ENCODE measurements around the gene RTP5.

Gene RTP5

GRCh38 chr2:241843321-241844065, 26.0 kb upstream of the RTP5 start:
- DNase-seq (ENCODE audit: low read depth in 2 of 2) = no peak

- peak; percentile 55 to 74 for DNase-seq (ENCODE audit: low read depth in 2 of 2)
Observed at GRCh38 chr2:241844066-241844728, 25.3 kb upstream of the RTP5 start.

- no peak for DNase-seq (ENCODE audit: low read depth in 2 of 2)
Observed at GRCh38 chr2:241844831-241845578, 24.5 kb upstream of the RTP5 start.

DNA sequence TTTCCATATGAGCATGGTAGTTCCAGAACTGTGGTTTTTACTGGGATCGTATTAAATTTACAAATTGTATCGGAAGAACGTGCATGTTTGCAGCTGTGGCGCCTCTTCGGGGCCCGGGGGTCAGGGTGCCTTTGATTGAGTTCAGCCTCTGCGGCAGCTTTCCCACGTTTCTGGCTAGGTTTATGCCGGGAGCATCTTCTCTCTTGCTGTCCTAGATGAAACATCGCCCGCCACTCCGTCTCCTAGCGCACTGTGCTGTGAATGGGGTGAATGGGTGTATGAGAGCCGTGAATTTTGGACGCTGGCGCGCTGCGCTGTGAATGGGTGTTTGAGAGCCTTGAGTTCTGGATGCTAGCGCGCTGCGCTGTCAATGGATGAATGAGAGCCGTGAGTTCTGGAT, 23.1 kb upstream of the RTP5 start:
- DNase-seq (ENCODE audit: low read depth in 2 of 2) = no peak

DNA sequence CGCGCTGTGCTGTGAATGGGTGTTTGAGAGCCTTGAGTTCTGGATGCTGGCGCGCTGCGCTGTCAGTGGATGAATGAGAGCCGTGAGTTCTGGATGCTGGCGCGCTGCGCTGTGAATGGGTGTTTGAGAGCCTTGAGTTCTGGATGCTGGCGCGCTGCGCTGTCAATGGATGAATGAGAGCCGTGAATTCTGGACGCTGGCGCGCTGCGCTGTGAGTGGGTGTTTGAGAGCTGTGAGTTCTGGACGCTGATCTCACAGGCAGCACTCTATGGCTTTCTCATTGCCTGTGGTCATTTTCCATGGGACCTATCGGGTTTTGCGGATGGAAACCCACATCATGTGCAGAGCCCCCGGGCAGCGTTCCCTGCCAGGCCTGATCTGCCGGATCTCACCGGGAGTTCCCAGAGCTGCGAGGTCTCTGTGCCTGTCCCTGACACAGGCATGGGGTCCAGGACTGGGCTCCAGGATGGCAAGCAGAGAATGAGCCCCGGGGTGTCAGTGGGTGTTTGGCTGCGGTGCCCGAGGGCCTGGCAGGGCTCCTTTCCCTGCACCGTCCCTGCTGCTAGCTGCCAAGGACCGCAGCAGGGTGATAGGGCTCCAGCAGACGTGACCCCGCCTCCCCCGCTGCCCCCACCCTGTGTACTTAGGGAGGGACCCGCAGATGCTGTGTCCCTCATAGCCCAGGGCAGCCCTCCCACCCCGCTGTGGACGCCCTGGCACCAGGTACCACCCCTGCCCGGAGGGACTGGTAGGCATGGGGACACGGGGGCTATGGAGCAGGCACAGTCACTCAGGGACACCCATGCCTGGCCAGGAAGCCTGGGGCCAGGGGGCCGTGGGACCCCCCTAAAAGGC, 20.5 kb upstream of the RTP5 start:
- no peak for DNase-seq (ENCODE audit: low read depth in 2 of 2)

DNA sequence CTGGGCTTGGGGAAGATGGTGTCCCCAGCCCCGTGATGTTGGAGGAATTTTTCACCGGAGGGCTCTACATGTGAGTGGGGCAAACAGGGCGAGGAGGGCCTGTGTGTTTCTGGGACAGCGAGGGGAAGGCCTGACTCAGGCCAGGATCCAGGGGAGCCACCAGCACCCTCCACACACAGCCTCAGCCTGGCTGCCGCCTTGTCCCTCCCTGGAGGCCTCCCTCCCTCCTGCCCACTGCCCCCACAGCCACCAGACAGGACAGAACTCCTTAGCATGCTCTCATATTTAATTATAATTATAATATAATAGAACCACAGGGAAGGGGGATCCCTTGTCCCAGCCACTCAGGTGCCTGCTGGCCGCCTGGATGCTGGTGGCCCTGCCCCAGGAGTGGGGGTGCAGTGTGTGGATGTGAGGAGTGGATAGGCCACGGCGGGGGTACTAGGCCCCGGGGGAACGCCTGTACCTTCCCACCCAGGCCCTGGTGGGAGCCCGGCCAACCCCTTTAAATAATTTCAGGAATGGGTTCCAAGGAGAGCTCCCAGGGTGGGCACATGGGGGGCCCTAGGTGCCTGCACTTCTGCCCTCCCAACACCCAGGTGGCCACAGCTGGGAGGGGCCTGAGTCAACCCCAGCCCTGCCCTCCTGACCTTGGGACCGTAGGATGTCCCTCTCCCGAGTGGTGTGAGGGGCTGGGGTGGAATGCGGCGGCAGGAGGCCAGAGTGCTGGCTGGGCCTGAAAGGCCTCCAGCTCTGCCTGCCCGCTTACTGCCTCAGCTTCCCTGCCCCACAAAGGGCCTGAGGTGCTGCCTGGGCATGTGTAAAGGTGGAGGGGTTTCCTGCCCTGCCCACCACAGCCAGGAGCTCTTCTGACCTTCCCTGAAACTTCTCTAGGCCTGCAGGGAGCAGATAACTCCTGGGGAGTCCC, 19.6 kb upstream of the RTP5 start:
- DNase-seq (ENCODE audit: low read depth in 2 of 2) = no peak

DNA sequence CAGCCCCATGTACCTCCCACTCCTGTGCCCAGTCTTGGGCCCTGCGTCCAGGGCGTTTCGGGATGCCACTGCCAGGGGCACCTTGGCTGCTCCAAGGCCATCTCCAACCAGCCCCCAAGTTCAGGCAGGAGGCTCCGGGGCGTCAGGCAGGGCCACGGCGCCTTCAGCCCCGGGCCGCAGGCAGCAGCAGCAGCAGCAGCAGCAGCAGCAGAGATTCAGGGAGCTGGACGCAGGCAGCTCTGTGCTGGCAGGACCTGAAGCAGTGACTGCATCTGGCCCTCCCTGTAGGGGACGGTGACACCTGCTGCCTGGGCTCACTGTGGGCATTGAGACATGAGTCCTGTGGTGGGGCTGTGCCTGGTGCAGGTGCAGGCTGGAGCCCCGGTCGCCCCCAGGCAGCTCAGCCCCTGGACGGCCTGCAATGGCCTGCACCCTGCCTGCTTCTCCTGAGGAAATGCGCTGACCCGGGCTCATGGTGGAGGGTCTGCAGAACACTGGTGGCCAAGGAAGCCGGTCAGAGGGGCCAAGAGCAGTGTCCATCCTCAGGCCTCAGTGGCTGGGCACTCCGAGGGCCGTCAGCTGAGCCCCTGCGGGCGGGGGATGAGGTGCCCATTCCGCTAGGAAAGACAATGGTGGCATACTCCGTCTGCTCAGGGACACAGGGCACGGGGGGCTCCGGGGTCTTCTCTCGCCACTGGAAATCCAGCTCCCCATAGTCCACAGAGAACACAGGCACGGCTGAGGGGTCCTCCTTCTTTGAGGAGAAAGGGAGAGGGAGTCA, 18.8 kb upstream of the RTP5 start:
- no peak for DNase-seq (ENCODE audit: low read depth in 2 of 2)

- DNase-seq (ENCODE audit: low read depth in 2 of 2) = no peak
Observed at GRCh38 chr2:241851325-241852115, 18.0 kb upstream of the RTP5 start.

- no peak for DNase-seq (ENCODE audit: low read depth in 2 of 2)
Observed at GRCh38 chr2:241852116-241852980, 17.2 kb upstream of the RTP5 start.

GRCh38 chr2:241852981-241853631, 16.4 kb upstream of the RTP5 start:
- no peak for DNase-seq (ENCODE audit: low read depth in 2 of 2)

GRCh38 chr2:241853651-241854341, 15.7 kb upstream of the RTP5 start:
- DNase-seq (ENCODE audit: low read depth in 2 of 2) = no peak

DNA sequence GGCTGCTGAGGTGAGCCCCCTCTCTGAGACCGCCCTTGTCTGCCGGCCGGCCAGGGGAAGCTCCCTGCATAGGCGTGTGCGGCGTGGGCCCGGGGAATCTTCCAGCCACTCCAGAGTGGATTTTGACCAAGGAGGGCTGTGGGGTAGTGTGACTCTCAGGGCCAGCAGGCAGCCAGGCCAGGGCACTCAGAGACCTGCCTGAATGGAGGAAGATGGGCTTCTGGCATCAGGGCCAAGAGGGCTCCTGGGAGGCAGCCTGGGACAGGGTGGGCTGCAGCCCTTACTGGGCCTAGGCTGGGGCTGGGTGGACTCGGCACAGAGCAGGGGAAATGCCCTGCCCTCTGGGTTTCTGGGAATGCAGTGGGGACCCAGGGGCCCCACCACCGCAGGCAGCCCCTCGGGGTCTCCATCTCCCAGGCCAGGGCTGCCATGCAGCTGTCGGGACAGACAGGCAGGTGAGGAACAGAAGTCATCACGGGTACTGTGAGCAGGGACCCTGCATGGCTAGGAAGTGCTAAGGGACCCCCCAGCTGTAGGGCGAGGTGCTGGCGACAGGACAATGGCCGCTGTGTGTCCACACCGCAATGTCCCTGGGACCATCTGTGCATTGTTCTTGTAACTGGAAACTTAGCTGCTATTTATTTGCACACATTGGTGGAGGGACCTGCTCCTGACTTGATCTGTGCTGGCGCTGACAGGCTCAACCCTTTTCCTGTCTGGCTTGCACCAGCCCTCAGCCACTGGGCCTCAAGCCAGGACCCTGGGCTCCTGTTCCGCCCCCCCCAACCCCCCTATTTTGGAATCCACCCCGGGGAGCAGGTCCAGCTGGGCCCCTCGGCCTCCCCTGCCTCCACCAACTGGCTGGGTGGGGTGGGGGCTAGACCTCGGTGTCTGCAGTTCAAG, 14.9 kb upstream of the RTP5 start:
- no peak for DNase-seq (ENCODE audit: low read depth in 2 of 2)

- DNase-seq (ENCODE audit: low read depth in 2 of 2) = no peak
Observed at GRCh38 chr2:241855245-241855887, 14.2 kb upstream of the RTP5 start.

DNA sequence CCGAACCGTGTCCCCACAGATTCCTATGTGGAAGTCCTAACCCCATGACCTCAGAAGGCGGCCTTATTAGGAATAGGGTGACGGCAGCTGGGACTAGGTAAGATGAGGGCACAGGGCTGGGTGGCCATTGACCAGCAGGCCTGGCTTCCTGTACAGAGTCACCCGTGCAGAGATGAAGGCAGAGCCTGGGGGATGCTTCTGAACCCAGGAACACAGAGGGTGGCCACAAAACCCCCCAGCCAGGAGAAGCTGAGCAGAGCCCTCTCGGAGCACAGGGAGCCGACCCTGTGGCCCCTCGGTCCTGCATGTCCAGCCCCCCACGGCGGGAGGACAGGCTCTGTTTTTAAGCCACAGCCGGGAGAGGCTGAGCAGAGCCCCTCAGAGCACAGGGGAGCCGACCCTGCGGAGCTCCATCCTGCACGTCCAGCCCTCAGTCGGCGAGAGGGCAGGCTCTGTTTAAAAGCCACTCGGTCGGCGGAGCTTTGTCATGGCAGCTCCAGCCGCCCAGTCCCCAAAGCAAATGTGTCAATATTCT, 13.6 kb upstream of the RTP5 start:
- DNase-seq (ENCODE audit: low read depth in 2 of 2) = no peak

DNA sequence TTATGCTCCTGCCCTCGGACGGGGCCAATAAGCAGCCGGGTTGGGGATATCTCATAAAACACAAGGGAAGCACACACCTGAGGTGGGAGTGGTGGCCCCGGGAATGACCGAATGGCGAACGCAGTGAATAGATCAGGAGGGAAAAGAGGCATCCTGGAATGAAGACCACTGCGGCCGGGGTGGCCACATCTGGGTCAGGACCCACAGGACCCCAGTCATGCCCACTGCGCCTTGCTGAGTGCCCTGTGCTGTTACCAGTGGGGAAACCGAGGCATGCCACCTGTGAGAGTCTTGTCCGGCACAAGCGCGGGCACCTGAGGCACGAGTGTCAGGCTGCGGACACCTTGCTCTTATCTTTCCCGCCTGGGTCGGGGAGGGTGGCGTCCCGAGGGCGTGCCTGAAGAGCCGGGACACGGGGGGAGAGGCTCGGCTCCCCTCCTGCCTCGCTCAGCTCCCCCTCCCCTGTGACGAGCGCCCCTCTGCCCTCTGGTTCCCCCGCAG, 12.4 kb upstream of the RTP5 start:
- no peak for DNase-seq (ENCODE audit: low read depth in 2 of 2)

Data from stimulated activated CD4-positive, alpha-beta T cell treated with anti-CD3 and anti-CD28 coated beads, Interleukin-1b, Interleukin-23, amount 100 ng/mL, for 1 hour (primary cell).